ENCODE data around the gene AUP1.

The AUP1 gene

GRCh38 chr2:74533464-74533863, 4.0 kb upstream of the AUP1 start:
- no peak for FAIRE-seq

GRCh38 chr2:74532222-74532621, 2.7 kb upstream of the AUP1 start:
- peak; percentile 92 for FAIRE-seq

GRCh38 chr2:74531666-74532065, 2.2 kb upstream of the AUP1 start:
- FAIRE-seq: no peak

- FAIRE-seq: no peak
Observed at GRCh38 chr2:74530239-74531187, 1.0 kb upstream of the AUP1 start.

DNA sequence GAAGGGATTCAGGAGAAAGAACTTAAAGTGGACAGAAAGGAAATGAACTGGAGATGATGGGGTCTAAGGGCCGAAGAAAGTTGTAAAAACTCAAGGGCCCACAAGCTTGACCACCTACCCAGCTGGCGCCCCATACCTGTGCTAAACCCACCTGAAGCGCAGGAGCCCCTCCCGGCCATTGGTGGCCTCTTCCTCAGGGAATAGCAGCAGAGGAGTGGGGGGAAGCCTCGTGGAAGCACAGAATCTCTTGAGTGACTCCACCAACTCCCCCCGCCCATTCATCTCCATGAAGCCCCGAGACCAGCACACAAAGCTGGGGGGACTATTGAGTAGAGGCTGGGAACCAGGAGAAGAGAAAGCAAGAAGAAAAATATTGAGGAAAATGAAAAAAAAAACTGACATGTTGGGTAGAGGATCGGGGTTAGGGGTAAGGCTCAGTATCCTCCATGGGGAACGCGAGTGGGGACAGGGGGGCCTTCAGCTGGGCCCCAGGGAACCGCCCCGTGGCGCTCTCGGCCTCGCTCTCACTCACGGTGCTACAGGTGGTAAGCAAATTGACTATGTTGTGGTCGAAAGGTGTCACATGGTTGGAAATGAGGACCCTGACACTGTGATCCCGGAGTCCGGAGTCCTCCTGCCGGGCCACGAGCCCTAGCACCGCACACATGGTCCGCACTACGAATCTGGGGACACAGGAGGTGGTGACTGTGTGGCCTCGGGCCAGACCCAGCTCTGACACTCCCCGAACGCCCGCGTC, 728 bp downstream of the AUP1 start:
- no peak for FAIRE-seq

DNA sequence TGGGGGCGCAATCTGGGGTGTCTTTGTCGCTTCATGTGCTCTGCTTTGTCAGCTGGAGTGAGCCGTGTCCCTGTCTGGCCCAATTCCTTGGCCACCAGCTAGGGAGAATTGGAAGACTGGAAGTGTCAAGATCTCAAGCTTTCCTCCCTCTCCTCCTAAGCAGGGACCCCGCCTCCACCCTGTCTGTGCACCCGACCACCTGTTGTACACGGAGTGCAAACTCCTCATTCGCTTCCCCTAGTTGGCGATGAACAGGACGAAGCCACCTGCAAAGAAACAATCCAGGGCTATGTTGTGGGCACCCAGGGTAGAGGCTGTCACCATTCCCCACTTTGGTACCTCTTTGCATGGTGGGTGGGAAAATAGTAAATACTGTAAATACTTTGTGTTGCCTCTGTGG, 1.8 kb downstream of the AUP1 start:
- FAIRE-seq: no peak

GRCh38 chr2:74526649-74527230, 2.8 kb downstream of the AUP1 start:
- no peak for FAIRE-seq

GRCh38 chr2:74525717-74526648, 3.5 kb downstream of the AUP1 start, which contains the start of gene DQX1:
TSS of gene DQX1 (minus strand) at chr2:74526231. CDS start at chr2:74525729, 502 bp downstream.
- FAIRE-seq: peak; percentile 45

GRCh38 chr2:74524955-74525716, 4.4 kb downstream of the AUP1 start:
- FAIRE-seq: no peak

- FAIRE-seq: no peak
Observed at GRCh38 chr2:74524005-74524404, 5.5 kb downstream of the AUP1 start.

GRCh38 chr2:74522516-74522915, 7.0 kb downstream of the AUP1 start:
- FAIRE-seq: no peak

- FAIRE-seq: no peak
Observed at GRCh38 chr2:74516650-74517049, 12.9 kb downstream of the AUP1 start.

- FAIRE-seq: no peak
Observed at GRCh38 chr2:74515981-74516633, 13.4 kb downstream of the AUP1 start.

DNA sequence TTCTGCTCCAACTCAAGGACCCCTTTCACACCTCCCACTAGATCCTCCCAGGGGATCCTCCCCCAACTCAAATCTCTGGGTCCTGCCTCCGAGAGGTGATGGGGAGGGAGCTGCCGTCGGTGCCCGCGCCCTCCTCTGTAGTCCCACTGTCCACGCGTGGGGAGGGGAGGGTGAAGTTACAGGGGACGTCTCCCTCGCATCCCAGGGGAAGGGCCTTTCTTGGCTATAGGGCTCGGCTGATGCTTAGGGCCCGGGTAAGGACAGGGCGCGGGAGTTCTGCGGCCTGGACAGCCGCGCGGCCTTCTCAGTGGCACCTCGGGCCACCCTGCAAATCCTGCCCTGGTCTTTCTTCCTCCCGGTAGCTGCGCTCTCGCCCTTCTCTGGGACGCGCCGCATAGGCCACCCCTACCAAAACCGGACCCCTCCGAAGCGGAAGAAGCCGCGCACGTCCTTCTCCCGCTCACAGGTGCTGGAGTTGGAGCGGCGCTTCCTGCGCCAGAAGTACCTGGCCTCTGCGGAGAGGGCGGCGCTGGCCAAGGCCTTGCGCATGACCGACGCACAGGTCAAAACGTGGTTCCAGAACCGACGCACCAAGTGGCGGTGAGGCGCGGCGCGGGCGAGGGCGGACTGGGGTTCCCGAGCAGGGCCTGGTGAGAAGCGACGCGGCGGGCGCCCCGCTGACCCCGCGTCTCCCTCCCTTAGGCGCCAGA, 14.1 kb downstream of the AUP1 start:
- no peak for FAIRE-seq

DNA sequence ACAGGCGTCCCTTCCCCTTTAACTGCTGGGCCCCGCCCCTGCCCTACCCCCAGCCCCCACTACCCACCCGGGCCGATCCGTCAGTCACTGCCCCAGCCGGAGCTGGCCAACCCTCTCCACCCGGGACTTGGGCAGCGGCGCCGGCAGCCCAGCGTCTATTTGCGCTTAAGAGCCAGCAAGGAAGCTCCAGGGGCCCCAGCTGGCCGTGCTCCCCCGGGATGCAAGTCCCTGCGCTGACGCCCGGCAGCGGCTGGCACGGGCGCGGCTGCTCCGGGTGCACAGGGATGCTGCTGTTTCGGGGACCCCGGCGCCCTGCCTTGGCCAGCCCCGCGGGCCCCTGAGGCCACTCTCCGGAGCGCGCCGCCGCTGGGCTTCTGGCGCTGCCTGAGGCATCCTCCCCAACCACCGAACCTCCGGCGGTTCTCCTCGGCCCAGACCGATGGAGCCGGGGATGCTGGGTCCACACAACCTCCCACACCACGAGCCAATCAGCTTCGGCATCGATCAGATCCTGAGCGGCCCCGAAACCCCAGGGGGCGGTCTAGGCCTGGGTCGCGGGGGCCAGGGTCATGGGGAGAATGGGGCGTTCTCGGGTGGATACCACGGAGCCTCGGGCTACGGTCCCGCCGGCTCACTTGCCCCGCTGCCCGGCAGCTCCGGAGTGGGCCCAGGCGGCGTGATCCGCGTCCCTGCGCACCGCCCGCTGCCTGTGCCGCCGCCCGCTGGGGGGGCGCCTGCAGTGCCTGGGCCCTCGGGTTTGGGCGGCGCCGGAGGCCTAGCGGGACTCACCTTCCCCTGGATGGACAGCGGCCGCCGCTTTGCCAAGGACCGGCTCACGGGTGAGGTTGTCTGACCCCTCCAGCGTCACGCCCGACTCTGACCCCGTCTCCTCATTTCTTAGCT, 14.9 kb downstream of the AUP1 start, which contains the start of gene TLX2:
Gene TLX2 (plus strand): TSS at position 83 of the 903 bp plus-strand sequence. CDS start 357 bp downstream, at position 440.
- FAIRE-seq: no peak

DNA sequence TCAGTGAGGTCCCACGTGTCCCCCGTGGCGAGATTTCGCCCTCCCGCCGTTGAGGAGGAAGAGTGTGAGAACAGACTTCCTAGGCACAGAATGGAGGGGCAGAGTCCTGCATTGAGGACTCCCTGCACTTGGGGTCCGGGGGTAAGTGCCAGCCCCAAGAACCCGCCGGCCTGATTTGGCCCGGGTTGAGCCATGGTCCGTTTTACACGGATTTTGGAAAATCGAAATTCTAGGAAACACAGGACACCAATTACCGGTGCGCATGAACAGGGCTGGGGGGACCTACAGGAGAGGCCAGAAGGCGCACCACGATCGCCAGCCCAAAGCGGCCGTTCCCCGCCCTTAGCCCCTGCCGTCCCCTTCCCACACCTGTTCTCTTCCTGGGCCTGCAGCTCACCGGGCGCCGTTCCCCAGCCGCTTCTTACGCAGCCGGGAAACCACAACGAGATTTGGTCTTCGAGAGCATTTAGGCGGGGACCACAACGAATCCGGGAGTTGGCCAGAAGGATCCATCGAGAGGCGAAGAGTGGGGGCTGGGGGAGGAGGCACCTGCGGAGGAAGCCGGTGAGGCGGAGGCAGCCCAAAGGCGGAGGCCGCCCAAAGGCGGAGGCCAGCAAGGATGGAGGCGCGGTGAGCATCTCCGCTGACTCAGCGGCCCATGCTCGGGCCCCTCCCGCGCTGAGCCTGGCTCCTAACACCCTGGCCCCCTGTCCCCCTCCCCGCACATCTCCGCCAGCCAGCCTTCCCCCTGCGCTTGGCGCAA, 15.7 kb downstream of the AUP1 start:
- no peak for FAIRE-seq

GRCh38 chr2:74512744-74513604, 16.5 kb downstream of the AUP1 start:
- no peak for FAIRE-seq

Data from G401.6 (cell line).